SIG-M5 treated with dmso at 0.1 percent for 504 hours (cell line): ENCODE data around the gene SAPCD1.

ENCODE experiments used
- DNase-seq: peaks from one replicate; lab custom pipeline; 2025; ENCODE audit not compliant: unreplicated experiment; lab: John Stamatoyannopoulos, UW

Gene SAPCD1

GRCh38 chr6:31728767-31729514 is 33.5 kb upstream of the SAPCD1 start, which contains the start of gene DDAH2:
Gene DDAH2, minus strand, starts transcription at chr6:31729299. Its CDS starts 138 bp downstream, at chr6:31729161.
- DNase-seq = no peak

- DNase-seq = peak; percentile 38
Measured at GRCh38 chr6:31729515-31729978, 32.9 kb upstream of the SAPCD1 start.

DNA sequence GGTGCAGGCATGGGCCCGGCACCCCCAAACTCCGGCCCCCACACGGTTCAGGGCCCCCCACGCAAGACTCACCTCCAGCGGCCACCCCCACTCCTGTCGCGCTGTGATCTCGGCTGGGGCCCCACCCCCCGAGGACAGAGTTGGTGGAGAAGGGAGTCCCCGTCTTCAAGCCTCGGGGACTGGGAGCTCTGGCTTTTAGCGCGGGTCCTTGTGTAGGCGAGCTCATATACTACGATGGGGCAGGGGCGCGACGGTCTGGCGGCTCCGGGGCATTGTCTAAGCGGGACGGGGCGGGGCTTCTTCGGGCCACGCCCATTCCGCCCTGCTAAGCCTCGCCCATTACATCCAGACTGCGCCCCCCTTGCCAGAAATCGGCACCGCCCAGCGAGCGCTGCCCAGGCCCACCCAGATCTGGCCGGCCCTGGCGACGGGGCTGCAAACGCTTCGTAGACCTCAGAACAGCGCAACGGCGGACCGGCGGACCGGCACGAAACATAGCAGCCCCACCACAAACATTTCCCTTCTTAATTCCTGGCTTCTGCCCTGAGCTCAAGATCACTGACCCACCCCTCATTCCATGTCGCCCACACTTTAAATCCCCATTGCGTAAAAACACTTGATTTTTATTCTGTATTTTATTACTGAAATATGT is 32.4 kb upstream of the SAPCD1 start:
- DNase-seq = no peak

GRCh38 chr6:31730631-31731086 is 31.8 kb upstream of the SAPCD1 start:
- DNase-seq = no peak

- no peak for DNase-seq
Measured at GRCh38 chr6:31732029-31732428, 30.4 kb upstream of the SAPCD1 start.

DNA sequence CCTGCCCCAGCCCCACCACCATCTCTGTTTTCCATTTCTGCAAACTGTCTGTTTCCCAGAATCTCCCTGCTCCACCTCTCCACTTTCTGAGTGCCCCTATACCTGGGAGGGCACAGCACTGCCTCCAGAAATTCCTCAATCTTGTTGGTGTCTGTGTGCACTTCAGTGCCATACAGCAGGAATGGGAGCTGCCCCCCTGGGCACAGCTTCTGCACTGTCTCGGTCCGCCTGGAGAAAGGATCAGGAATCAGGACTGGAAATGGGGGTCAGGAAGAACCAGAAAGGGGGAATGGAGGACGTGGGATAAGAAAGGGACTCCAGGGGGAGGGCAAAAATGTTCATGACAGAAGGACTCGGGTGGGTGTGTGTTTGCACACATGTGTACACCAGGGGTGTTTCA is 28.7 kb upstream of the SAPCD1 start:
- DNase-seq = no peak

DNA sequence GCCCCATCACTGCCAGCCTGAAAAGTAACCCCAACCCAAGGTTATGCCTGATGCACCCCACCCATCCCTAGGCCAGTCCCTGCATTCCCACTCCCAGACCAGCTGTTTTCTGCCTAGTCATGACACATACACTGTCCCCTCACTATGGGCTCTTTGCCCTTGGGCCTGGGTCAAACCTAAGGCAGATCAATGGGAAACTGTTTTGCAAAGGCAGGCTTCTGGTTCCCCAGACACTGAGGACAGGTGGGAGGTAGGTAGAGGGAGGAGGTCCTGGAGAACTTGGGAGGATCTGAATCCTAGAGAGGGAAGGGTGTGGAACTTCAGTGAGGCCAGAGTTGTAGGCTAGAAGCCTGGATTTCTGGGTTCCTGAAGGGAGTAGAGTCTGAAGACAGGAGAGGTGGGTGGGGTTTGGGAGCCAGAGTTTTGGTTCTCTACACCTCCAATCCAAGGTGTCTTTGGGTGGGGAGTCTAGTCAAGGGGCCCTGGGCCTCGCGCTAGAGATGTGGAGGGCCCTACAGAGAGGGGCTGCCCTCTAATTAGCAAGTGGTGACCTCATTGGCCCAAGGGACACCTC is 28.1 kb upstream of the SAPCD1 start:
- no peak for DNase-seq

DNA sequence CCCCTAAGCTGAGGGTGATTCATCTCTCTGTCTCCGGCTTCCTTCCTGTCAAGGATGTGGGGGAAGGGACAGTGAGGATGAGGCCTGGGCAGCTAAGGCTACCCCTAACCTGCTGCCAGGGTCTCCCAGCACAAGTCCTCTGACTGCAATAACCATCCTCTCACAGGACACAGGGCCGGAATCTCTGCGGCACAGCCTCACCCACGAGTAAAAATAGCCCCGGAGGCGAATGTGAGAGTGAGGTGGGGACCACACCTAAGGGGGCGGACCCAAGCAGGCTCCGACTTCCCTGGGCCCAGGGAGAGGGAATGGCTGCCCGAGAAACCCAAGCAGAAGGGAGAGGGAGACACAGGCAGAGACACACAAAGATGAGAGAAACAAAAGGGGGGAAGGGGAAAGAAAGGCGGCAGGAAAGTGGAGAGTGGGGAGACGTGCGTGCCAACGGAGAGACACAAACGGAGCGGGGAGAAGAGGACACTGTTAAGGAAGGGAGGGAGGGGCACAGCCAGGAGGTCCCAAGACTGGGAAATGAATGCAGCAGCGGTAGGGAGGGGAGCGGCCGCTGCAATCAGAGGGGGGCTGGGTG is 27.5 kb upstream of the SAPCD1 start:
- peak; percentile 83 for DNase-seq

GRCh38 chr6:31736021-31736767 is 26.3 kb upstream of the SAPCD1 start, which contains the start of gene CLIC1:
Gene CLIC1, minus strand, starts transcription at chr6:31736530. Its CDS starts 230 bp downstream, at chr6:31736300.
- peak; percentile 84 for DNase-seq

DNA sequence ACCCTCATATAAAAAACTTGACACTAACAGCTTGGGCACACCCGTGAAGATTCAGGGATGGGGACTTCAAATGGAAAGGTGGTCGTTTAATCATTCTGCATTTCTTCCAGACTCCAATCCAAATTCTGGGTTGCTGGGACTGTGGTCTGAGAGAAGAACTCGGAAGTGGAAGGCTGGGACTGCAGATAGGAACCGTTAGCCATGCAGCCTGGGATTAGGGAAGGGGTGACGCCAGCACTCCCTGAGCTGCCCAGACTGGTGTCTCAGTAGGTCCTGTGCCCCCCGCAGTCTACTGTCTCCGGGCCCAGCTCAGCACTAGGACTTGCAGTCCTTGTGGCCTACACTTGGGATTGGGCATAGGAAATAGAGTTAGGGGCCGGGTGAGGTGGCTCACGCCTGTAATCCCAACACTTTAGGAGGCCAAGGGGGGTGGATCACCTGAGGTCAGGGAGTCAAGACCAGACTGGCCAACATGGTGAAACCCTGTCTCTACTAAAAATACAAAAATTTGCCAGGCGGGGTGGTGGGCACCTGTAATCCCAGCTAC is 25.6 kb upstream of the SAPCD1 start:
- DNase-seq = no peak

GRCh38 chr6:31737315-31737990 is 25.0 kb upstream of the SAPCD1 start:
- DNase-seq = peak; percentile 83

GRCh38 chr6:31737991-31738979 is 24.2 kb upstream of the SAPCD1 start:
- peak; percentile 98 for DNase-seq

DNA sequence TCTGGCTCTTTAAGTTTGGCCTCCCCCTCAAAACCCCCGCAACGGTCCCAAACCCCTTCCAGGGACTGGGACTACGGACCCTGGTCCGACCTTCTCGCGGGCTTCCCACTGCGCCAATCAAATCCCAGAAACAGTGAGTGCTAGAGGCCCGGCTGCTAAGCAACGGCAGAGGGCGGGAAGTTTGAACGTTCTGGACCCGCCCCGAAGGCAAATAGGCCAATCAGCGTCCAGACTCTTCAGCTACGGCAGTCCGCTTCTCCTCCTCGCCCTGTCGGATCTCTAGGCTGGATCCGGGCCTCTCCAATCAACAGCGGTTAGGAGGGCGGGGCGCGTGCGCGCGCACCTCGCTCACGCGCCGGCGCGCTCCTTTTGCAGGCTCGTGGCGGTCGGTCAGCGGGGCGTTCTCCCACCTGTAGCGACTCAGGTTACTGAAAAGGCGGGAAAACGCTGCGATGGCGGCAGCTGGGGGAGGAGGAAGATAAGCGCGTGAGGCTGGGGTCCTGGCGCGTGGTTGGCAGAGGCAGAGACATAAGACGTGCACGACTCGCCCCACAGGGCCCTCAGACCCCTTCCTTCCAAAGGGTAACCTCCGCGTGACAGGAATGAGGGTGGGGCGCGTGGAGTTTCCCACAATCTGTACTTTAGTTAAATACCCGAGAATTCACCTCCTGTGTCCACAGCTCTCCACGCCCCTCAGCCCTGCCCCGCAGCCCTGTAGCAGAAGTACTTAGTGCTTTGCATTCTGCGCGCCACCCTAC is 22.6 kb upstream of the SAPCD1 start, which contains the start of gene MSH5:
Gene MSH5 (plus strand): TSS at position 367 of the 758 bp plus-strand sequence. CDS start 462 bp downstream, outside the sequence.
- peak; percentile 99 for DNase-seq

DNA sequence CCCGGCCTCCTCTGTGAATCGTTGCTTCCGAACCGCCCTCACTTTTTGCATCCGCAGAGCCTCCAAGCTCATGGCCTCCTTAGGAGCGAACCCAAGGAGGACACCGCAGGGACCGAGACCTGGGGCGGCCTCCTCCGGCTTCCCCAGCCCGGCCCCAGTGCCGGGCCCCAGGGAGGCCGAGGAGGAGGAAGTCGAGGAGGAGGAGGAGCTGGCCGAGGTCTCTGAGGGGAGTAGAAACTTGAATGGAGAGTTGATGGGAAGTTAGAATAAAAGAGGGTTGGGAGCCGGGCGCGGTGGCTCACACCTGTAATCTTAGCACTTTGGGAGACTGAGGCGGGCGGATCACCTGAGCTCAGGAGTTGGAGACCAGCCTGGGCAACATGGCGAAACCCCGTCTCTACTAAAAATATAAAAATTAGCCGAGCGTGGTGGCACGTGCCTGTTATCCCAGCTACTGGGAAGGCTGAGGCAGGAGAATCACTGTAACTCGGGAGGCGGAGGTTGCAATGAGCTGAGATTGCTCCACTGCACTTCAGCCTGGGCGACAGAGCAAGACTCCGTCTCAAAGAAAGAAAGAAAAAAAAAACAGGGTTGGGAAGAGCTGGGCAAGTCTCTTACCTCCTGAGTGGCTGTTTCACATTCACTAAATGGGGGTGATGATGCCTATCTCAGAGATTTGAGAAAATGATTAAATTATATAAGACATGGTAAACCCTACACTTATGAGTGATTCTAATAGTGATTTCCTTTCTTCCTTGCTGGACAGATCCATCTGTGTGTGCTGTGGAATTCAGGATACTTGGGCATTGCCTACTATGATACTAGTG is 21.8 kb upstream of the SAPCD1 start:
- peak; percentile 61 for DNase-seq

- no peak for DNase-seq
Measured at GRCh38 chr6:31741815-31742214, 20.6 kb upstream of the SAPCD1 start.

- DNase-seq = no peak
Measured at GRCh38 chr6:31742894-31743293, 19.6 kb upstream of the SAPCD1 start.

DNA sequence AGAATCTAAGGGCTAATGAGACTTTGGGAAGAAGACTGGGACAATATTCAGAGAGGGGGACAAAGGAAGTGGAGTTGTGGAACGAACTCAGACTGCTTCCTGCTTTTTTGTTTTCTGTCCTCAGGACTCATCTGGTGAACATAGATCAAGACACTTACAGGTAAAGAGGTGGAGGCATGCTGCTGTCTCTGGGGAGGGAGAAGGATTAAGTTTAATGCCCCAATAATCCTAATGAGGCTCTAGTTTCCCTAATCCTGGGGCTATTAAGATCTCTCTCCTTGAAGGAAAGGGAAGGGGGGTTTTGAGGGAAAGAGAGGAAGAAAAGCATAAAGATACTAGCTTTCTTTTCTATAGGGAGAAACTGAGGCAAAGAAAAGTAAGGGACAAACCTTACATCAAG is 18.0 kb upstream of the SAPCD1 start:
- no peak for DNase-seq
